Fibroblast of skin of right quadriceps (primary cell): ENCODE results near the gene TEAD1.
A peak's percentile ranks its signal among the peaks of the same experiment; 100 is the strongest.

ENCODE experiments used
- DNase-seq: peaks from one replicate; pipeline ENCODE4 v3.0.0-alpha.2; 2013

The TEAD1 gene

DNA sequence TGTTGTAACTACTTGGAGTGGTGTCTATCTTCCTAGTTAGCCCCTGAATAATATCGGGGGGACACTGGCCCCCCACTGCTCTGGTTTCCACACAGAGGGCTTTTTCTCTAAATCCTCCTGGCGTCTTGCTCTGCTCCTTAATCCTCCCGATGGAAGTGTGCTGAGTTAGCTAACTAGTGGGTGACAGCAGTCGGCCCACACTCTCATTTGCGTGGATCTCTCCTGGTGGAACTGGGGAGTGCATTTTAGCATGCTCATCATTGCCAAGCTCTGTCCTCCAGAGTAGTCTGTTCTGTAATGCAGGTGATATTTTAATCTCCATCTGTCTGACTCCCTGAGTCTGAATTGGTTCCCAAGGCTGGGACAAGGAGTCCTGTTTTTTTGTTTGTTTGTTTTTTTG, 288.8 kb downstream of the TEAD1 start:
- DNase-seq: no peak

DNA sequence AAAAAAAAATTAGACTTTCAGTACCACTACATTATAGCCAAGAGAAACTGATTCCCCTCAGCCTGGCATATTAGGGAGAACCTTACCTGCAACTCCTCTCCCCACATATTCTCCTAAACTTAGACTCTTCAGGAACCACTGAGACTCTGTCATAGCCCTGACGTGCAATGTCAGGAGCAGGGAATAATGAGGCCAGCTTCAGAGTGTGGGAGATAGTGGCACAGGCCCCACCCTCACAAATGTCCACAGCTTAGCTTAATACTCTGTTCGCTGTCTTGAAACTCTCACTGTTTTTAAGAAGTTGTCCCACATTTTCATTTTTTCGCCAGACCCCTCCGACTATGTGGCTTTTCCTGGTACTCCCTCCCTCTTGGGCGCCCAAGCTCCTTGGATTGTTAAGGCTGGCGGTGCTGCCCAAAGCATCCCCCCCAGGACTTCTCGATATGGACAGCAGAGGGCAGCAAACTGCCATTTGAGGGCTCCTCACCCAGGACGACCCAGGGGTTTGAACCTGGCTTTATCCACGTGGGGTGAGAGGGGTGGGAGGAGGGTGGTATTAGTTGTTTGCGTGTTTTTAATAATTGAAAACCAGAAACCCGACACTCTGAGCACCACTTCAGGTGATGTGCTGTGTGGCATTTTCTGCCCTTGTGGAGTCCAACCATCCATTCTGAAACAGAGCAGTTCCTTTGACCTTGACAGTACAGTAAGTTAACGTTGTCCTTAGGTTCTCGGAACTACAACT, 289.7 kb downstream of the TEAD1 start:
- DNase-seq: peak; percentile 60

DNA sequence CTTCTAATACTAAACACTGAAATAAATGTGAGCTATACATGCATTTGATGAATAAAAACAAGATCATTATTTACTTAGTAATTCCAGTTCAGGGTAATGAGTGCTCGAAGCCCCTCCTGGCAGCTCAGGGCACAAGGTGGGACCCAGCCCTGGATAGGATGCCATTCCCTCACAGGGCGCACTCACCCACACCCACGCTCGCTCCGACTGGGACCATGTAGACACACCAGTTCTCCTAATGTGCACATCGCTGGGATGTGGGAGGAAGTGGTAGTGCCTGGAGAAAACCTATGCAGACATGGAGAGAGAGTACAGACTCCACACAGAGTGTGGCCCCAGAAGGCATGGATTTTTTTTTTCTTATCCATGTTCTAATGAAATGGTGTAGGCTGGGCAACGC, 290.4 kb downstream of the TEAD1 start:
- no peak for DNase-seq

DNA sequence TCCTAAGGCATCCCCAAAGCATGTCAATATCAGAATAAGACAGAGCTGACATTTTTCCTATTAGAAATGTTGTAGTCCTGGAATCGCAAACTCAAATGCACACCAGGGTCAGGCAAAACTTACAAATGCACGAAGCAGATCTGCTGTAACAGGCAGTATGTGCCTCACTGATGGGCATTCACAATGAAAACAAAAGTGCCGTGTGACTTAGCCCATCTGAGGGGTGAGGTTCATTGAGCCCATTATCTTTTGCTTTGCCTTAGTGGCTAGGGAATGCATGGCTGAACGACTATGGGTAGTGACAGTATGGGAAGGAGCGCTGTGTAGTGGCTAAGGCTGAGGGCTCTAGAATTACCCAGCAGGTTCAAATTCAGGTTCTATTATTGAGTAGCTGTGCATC, 291.8 kb downstream of the TEAD1 start:
- no peak for DNase-seq

DNA sequence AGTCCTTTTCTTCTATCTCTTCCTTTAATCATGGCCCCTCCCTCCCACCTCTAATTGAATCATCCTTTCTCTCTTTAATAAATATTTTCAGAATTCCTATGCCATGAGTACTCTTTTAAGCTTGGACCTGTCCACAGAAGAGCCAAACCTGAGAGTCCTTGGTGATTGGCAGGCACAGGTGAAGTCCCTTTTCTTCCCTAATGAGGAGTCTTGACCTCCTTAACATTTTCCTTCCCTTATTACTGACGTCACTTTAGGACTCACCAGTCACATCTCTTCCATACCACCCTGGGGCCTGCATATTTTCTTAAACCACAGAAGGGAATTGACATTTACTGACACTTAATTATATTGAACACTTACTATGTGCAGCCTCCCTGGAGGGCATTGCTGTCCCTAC, 293.9 kb downstream of the TEAD1 start:
- no peak for DNase-seq

DNA sequence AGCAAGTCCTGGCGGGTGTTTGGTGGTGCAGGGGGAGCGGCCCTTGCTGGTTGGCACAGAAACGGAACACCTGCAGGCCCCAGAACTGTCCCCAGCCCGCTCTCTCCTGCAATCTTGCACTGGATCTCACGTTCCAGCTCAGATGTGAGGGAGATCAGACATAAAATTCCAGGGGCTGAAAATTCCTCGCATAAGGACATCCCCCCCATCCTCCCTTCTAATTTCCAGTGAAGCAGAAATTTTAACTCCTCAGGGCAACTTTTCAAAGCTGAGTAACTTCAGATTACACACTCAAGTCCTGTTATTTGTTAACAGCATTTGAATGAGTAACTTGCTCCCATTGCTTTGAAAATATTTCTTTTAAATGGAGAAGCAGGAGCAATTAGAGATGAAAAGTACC, 294.6 kb downstream of the TEAD1 start:
- no peak for DNase-seq

DNA sequence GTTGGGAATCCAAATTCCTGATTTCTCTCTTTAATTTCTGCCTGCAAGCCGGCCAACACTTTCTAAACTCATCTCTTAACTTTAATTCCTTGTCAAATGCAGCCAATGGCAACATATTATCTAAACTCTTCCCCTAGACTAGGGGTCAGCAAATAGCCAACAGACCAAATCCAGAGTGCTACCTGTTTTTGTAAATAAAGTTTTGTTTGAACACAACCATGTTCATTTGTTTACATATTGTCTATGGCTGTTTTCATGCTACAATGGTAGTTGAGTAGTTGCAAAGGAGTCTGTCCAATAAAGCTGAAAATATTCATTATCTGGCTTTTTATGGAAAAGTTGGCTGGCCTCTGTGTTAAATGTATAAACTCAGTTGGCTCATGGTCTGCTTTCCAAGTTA, 297.7 kb downstream of the TEAD1 start:
- no peak for DNase-seq

DNA sequence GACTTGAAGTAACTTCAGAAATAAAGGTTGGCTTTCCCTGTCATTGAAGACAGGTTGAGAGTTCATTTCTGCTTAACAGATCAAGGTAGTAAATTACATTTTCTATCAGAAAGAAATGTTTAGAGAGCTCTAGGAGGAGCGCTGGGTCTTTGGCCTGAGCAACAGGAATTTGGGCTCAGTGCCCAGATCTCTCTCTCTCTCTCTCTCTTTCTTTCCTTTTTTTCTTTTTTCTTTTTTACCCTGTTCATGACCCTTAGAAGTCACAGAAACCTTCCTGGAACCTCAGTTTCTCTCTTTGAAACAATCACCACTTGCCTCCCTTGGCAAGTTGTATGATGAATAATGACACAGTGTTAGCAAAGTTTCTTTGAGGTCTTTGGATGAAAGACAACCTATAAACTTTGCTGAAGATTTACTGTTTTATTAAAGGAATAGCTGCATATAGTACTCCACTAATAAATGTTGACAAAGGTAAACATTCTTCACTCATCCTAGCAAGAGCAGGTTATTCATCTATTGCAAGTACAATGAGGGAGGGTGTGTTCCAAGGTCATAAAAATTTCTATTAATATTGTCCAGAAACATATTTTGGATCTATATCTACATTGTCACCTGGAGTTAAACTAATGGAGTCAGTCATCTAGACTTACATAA, 299.4 kb downstream of the TEAD1 start:
- DNase-seq: no peak

DNA sequence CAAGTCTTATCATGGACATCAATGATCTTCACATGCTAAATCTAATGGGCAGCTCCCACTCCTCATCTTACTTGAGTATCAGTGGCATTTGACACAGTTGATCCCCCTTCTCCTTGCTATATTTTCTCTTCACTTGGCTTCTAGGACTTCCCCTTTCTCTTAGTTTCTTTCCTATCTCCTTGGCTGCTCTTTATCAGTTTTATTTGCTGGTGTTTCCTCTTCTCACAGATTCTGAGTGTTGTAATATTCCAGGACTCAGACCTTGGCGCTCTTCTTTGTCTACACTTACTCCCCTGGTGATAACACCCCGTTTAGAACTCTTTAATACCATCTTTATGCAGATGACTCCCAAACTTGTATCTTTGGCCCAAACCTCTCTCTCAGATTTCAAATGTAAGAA, 301.0 kb downstream of the TEAD1 start:
- DNase-seq: no peak

DNA sequence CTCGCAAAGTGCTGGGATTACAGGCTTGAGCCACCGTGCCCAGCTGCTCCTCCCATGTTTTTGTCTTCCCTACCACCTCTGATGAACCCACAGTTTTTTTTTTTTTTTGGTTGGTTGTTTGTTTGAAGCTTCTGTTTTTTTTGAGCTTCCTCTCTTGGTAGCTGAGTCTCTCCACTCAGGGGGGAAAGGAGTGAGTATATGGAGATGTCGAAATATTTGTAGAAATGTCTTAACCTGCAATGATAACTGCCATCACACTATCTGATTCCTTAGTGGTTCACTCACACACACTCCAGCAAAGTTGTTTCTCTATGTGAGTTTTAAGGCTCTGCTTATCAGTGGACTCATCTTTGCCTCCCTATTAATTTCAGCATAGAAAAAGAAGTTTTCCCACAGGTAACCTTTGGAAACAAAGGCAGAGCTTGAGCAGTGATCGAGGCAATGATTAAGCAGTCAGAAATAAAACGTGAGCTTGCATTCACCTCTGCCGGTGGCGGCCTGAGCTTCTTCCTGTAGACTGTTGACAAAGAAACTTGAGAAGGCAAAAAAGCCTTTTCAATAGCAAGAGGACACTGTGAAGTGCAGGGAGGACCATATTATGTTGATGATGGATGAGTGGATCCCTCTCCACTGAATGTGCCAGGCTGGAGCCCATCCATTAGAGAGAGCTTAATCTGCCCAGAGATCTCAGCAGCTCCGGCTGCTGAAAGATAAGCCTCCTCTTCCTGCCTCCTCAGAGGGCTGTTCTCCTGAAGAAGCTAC, 305.9 kb downstream of the TEAD1 start:
- no peak for DNase-seq

DNA sequence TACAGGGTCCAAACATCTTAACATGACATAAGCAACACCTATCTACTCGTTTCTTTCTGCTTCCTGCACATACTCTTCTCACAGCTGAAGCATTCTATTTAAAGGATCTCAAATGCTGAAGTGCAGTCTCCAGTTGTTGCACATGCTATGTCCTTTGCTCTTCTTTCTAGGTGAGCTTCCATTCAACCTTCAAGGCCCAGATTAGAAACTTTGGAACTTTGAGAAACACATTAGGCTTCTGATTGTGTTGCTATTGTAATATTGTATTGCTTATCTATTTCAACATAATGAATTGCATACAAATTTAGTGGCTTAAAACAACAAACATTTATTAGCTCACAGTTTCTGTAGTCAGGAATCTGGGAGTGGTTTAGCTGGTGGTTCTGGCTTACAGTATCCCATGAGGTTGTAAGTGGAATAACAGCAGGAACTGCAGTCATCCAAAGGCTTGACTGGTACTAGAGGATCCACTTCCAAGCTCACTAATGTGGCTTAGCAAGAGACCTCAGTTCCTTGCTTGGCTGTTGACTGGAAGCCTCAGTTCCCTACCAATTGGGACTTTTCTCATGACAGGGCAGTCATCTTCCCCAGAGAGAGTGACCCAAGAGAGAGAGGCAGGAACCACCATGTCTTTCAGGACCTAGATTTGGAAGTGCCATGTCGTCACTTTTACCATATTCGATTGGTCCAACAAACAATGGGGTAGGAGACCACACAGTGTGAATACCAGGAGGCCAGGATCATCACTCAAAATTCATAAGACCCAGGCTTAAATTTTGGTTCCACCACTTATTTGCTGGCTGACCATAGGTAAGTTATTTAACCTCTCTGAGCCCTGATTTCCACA, 307.7 kb downstream of the TEAD1 start:
- no peak for DNase-seq

DNA sequence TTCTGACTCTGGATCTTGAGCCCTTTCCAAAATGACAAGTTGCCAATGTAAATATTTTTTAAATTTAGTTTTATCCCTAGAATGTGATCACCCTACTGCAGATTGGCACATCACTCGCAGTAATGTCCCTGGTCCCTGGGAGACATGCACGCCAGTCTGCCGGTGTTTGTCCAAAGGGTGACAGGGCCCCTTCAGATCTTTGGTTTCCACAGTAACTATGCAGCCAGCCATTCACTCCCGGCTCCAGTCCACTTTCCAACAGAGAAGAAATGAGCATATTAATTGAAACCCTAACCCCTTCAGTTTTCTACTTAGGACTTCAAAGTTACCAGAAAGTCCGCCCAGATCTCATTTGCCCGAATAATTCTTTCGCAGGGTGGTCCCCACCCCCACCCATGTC, 309.1 kb downstream of the TEAD1 start:
- DNase-seq: no peak

DNA sequence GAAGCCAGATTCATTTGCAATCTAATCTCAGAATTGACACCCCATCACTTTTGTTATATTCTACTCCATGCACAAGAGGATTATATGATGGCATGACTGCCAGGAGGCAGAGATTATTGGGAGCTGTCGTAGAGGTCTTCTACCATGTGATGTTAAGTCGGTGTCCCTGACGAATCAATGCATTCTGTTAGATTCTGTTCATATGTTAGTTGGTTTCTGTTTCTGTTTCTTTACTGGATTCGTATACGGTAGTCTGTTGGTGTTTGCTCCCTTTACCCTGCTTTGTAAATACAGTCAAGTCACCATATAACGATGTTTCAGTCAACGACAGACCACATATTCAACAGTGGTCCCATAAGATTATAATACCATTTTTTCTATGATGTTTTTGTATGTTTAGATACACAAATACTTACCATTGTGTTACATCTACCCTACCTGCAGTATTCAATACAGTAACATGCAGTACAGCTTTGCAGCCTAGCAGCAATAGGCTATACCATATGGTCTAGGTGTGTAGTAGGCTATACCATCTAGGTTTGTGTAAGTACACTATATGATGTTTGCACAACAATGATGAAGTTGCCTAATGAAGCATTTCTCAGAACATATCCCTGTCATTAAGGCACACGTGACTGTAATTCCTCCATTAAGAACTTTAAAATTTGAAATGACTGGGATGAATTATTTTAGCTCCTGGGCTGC, 312.1 kb downstream of the TEAD1 start:
- no peak for DNase-seq

DNA sequence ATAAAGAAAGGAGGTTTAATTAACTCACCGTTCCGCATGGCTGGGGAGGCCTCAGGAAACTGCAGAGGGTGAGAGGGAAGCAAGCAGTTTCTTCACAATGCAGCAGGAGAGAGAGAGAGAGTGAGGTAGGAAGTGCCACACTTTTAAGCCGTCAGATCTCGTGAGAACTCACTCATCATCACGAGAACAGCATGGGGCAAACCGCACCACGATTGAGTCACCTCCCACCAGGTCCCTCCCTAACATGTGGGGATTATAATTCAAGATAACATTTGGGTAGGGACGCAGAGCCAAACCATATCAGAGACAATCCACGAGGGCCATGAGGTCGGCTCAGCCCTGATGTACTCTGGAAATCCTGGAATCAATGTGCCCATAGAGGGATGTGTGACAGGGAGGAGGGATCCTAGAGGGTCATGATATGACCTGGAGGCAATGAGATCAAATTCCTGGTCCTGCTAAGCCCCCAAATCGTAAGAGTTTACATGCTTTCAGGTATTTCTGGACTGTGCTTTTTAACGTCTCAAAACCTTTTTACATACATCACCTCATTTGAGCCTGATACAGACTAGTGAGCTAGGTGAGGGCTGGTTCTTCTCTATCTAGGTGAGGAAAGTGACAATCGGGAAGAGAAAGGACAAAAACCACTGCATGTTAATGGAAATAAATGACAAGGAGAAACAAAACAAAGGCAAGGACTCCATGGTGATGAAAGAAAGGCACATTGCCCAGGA, 315.4 kb downstream of the TEAD1 start:
- no peak for DNase-seq

DNA sequence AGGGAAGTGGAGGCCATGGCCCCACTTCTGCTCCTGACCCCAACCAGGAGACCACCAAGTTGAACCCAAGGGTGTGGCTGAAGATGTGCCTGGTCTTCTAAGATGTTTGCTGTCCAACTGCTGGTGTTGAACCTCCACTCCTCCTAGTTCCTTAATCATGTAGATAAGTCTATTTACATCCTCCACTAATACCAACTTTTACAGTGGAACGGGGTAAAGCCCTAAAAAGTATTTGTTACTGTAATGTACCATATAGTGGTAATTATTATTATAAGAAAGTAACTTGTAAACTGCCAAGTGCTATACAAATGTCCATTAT, 315.9 kb downstream of the TEAD1 start:
- DNase-seq: no peak

DNA sequence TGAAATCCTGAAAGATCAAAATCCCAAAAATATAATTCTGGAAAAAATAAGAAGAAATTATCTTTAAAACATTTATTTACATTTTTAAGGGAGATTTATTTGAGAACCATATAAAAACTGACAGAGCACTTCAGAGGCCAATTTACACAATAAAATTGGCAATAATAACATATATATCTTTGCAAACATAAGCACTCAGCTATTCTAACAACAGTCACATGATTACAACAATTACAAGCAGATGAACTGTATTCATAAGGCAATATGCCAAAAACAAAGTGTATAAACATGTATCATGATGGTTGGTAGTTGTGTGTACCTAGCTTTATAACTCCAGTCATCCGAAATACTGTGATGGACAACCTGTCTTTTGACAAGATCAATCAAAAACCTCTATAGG, 317.2 kb downstream of the TEAD1 start:
- DNase-seq: no peak

DNA sequence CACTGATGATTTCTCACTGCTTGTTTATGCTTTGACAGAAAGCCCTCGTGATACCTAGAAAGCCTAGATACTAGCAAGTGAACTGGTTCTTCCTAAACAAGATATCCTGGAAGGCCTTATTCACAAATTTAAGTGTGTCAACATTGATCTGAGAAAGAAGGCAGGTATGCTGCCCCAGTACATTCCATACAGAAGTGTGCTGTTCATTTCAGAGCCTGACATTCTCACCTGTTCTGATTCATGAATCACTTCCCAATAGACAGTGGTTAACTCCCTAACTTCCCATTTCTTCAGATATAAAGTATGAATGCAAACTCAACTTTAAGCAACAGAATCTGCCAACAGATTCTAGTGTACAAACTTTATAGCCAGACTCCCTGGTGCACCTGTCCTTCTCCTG, 319.4 kb downstream of the TEAD1 start:
- DNase-seq: no peak
